GM08714 (cell line): ENCODE measurements around the gene PRKCA.
"Not testable (repeated sequence)": the region's sequence is repeated elsewhere in the genome, so short reads cannot be mapped to it uniquely, and the experiment has no call there.

Source experiments
- H3K4me3 ChIP-seq: fragments of 200-500 bp; sonication (Bioruptor generic); 2 replicates; pipeline ENCODE4 v1.5.1; 2014; ENCODE audit warnings: mild to moderate bottlenecking, low read length, inconsistent platforms
- ZNF274 ChIP-seq: IDR thresholded peaks from 2 replicates; pipeline ENCODE4 v1.6.1; 2012; ENCODE audit warnings: mild to moderate bottlenecking, low read depth, low read length

The PRKCA gene

GRCh38 chr17:66276328-66276937, 26.0 kb upstream of the PRKCA start:
- no peak overlapping the region for H3K4me3 ChIP-seq
- no peak for TF ChIP-seq ZNF274

GRCh38 chr17:66277191-66277590, 25.2 kb upstream of the PRKCA start:
- H3K4me3 ChIP-seq = no peak overlapping the region
- no peak for TF ChIP-seq ZNF274

- H3K4me3 ChIP-seq = no peak overlapping the region
- TF ChIP-seq ZNF274 = no peak
These were observed 20.6 kb upstream of the PRKCA start for GRCh38 chr17:66281661-66282369.

GRCh38 chr17:66283296-66283934, 19.0 kb upstream of the PRKCA start:
- no peak overlapping the region for H3K4me3 ChIP-seq
- TF ChIP-seq ZNF274 = no peak

- no peak for TF ChIP-seq ZNF274
- H3K4me3 ChIP-seq = no peak overlapping the region
These were observed 18.4 kb upstream of the PRKCA start for GRCh38 chr17:66283971-66284370.

GRCh38 chr17:66285149-66285548, 17.3 kb upstream of the PRKCA start:
- H3K4me3 ChIP-seq = no peak overlapping the region
- no peak for TF ChIP-seq ZNF274

GRCh38 chr17:66287911-66288310, 14.5 kb upstream of the PRKCA start:
- no peak for TF ChIP-seq ZNF274

GRCh38 chr17:66290101-66290722, 12.2 kb upstream of the PRKCA start:
- H3K4me3 ChIP-seq = no peak overlapping the region
- TF ChIP-seq ZNF274 = no peak

More at GRCh38 chr17:66287911-66288310, 14.5 kb upstream of the PRKCA start:
- H3K4me3 ChIP-seq = no peak overlapping the region

- no peak for TF ChIP-seq ZNF274
These were observed 10.1 kb upstream of the PRKCA start for GRCh38 chr17:66292353-66292752.

GRCh38 chr17:66296289-66296725, 6.1 kb upstream of the PRKCA start:
- no peak overlapping the region for H3K4me3 ChIP-seq
- no peak for TF ChIP-seq ZNF274

More at GRCh38 chr17:66292353-66292752, 10.1 kb upstream of the PRKCA start:
- no peak overlapping the region for H3K4me3 ChIP-seq

GRCh38 chr17:66297443-66297842, 5.0 kb upstream of the PRKCA start:
- H3K4me3 ChIP-seq = not testable (repeated sequence)

GRCh38 chr17:66299711-66300110, 2.7 kb upstream of the PRKCA start:
- no peak for TF ChIP-seq ZNF274
- H3K4me3 ChIP-seq = no peak overlapping the region

GRCh38 chr17:66300956-66301355, 1.5 kb upstream of the PRKCA start:
- H3K4me3 ChIP-seq = no peak overlapping the region
- no peak for TF ChIP-seq ZNF274

- peak overlapping the region; percentile 91 for H3K4me3 ChIP-seq
- TF ChIP-seq ZNF274 = no peak
These were observed 998 bp upstream of the PRKCA start for GRCh38 chr17:66301367-66301863.
